ENCODE measurements around the gene CEMIP2. TPM values are rescaled to one million over a fixed set of nuclear protein-coding genes. Genes with fewer than 3 reads are reported as not detected.

The CEMIP2 gene
- total RNA-seq, 1 experiment from 2014 or later = 14.8 TPM

DNA sequence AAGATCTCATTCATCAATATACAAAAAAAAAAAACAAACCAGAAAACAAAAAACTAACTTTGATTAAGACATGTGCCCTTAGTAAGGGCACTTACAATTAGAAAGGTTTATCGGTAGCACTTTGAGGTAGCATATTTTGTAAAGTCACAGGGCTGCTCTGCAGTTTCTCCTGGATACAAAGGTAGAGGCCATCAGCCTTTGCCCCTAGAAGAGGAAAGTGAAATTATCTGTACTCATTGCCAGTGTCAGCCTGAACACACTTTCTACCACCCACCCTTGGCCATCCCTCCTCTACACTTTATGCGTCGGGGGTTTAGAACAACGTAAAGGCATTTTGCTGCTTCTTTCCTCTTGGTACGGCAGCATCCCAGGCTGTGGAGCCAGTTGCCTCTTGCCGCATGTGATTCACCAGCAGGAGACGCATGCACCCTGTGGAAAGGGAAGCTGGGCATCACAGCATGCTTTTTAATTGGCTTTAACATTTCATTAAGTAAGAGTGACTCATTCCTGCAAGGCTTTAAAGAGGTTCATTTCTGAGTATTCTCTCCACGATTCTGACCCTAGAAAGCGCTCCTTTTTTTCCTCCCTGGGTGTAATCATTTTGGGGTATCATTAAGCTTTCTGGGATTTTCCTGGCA lies 84.6 kb downstream of the CEMIP2 start:
- TF ChIP-seq, protein P1, sequence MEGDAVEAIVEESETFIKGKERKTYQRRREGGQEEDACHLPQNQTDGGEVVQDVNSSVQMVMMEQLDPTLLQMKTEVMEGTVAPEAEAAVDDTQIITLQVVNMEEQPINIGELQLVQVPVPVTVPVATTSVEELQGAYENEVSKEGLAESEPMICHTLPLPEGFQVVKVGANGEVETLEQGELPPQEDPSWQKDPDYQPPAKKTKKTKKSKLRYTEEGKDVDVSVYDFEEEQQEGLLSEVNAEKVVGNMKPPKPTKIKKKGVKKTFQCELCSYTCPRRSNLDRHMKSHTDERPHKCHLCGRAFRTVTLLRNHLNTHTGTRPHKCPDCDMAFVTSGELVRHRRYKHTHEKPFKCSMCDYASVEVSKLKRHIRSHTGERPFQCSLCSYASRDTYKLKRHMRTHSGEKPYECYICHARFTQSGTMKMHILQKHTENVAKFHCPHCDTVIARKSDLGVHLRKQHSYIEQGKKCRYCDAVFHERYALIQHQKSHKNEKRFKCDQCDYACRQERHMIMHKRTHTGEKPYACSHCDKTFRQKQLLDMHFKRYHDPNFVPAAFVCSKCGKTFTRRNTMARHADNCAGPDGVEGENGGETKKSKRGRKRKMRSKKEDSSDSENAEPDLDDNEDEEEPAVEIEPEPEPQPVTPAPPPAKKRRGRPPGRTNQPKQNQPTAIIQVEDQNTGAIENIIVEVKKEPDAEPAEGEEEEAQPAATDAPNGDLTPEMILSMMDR (IDR thresholded peaks at IDR 0.05) = no peak; the same call in 1 of the 2 replicates
- no peak for TF ChIP-seq TCF7L2 (IDR thresholded peaks at IDR 0.05; ENCODE audit: low read depth, low read length)
- TF ChIP-seq, protein P2, sequence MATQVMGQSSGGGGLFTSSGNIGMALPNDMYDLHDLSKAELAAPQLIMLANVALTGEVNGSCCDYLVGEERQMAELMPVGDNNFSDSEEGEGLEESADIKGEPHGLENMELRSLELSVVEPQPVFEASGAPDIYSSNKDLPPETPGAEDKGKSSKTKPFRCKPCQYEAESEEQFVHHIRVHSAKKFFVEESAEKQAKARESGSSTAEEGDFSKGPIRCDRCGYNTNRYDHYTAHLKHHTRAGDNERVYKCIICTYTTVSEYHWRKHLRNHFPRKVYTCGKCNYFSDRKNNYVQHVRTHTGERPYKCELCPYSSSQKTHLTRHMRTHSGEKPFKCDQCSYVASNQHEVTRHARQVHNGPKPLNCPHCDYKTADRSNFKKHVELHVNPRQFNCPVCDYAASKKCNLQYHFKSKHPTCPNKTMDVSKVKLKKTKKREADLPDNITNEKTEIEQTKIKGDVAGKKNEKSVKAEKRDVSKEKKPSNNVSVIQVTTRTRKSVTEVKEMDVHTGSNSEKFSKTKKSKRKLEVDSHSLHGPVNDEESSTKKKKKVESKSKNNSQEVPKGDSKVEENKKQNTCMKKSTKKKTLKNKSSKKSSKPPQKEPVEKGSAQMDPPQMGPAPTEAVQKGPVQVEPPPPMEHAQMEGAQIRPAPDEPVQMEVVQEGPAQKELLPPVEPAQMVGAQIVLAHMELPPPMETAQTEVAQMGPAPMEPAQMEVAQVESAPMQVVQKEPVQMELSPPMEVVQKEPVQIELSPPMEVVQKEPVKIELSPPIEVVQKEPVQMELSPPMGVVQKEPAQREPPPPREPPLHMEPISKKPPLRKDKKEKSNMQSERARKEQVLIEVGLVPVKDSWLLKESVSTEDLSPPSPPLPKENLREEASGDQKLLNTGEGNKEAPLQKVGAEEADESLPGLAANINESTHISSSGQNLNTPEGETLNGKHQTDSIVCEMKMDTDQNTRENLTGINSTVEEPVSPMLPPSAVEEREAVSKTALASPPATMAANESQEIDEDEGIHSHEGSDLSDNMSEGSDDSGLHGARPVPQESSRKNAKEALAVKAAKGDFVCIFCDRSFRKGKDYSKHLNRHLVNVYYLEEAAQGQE (IDR thresholded peaks at IDR 0.05; ENCODE audit: insufficient read depth in 1 of 2, low read depth in 2 of 2, low read length in 1 of 2) = no peak
- no peak for TF ChIP-seq POLR2AphosphoS5 (IDR thresholded peaks at IDR 0.05; ENCODE audit: low read depth, low read length)
- TF ChIP-seq SIN3A (IDR thresholded peaks at IDR 0.05; ENCODE audit: borderline replicate concordance, insufficient read depth, low read depth, low read length) = no peak
- ChIA-PET POLR2A (no interaction called here), CTCF (no interaction called here)
- no peak for ATAC-seq
- intact Hi-C loops (cut with micrococcal nuclease; ENCODE audit: unreplicated experiment) (no loop called here), in situ Hi-C loops (cut with HindIII; ENCODE audit: low pct_unique_long_range_greater_than_20kb, low sequenced_read_pairs) (no loop called here)
- Histone ChIP-seq H3K27me3 (ENCODE audit: control insufficient read depth, insufficient read depth, low read length) (no peaks in the 10 kb centered on the region), H3K4me3 (ENCODE audit: low read depth in 2 of 2, low read length in 2 of 2) (no peak overlapping the region), H3K27ac (ENCODE audit: low read length) (no peak overlapping the region), H3K4me1 (ENCODE audit: control insufficient read depth, insufficient read depth, low read length) (no peaks in the 10 kb centered on the region; the same call in 1 of the 2 replicates), H3K36me3 (ENCODE audit: control insufficient read depth, insufficient read depth, low read length) (no peaks in the 10 kb centered on the region), H3K9me3 (ENCODE audit: control insufficient read depth, insufficient read depth, low read depth, low read length) (no peaks in the 10 kb centered on the region)
- no peak for DNase-seq (ENCODE audit: low read depth, low spot score)
- BruUV-seq (replicated peaks) = TSS peak; percentile 57

DNA sequence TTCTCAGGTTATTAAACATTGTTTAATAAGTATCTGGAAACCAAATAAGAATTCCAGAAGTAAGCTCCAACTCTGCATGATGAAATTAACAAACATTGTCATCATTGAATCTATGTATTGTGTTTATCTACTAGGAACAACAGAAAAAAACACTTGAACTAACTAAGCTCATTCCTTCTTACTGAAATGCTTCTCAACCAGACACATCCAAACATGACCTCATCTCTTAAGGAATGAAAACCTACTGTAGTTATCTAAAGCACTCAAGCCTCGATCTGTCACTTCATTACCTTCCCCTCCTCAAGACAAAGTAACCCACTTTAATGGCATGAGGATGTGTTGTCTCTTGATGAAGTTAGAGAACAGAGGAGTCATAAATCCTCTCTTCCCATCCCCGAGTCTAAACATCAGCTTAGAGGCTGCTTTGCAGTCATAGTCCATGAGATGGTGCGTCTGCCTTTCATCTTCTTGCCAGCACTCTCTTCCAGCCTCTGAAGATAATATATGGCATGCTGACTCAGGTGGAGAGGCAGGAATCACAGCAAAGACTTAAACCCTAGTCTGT lies 86.5 kb downstream of the CEMIP2 start:
- in situ Hi-C loops (cut with HindIII; ENCODE audit: low pct_unique_long_range_greater_than_20kb, low sequenced_read_pairs) = no loop called here
- CTCF ChIA-PET = no interaction called here
- H3K36me3 ChIP-seq (ENCODE audit: control insufficient read depth, insufficient read depth, low read length) = no peaks in the 10 kb centered on the region

More for the DNA sequence above, 86.5 kb downstream of the CEMIP2 start:
- DNase-seq (ENCODE audit: low read depth, low spot score) (no peak), ATAC-seq (no peak)
- intact Hi-C loops (cut with micrococcal nuclease; ENCODE audit: unreplicated experiment) = no loop called here
- Histone ChIP-seq H3K9me3 (ENCODE audit: control insufficient read depth, insufficient read depth, low read depth, low read length) (no peaks in the 10 kb centered on the region), H3K27ac (ENCODE audit: low read length) (no peak overlapping the region; the same call in 1 of the 2 replicates), H3K4me1 (ENCODE audit: control insufficient read depth, insufficient read depth, low read length) (no peaks in the 10 kb centered on the region; the same call in 1 of the 2 replicates), H3K4me3 (ENCODE audit: low read depth in 2 of 2, low read length in 2 of 2) (no peak overlapping the region), H3K27me3 (ENCODE audit: control insufficient read depth, insufficient read depth, low read length) (no peaks in the 10 kb centered on the region)
- BruUV-seq (replicated peaks) = no TSS peak
- POLR2A ChIA-PET = interaction anchor here (0.5 kb wide), 1 partner anchor 24 kb away, joined by 3 read pairs; no protein-coding TSS in a partner anchor
- 0 out of 2 replicates have a peak, but pooled peaks have one; percentile 43 for TF ChIP-seq TCF7L2 (IDR thresholded peaks at IDR 0.05; ENCODE audit: low read depth, low read length)
- TF ChIP-seq, protein P2 (IDR thresholded peaks at IDR 0.05; ENCODE audit: insufficient read depth in 1 of 2, low read depth in 2 of 2, low read length in 1 of 2) = no peak

Measured in Panc1 (cell line).